IPS-18c (cell line): ENCODE measurements around the gene ITGAD.

Experiments
- H3K4me3 ChIP-seq: 2 replicates; pipeline ENCODE4 v1.7.0; 2013; ENCODE audit warnings: low read depth, mild to moderate bottlenecking, low read length, moderate library complexity; ENCODE audit not compliant: insufficient read depth
- H3K9me3 ChIP-seq: one replicate; pipeline ENCODE4 v1.6.1; 2013; ENCODE audit warnings: mild to moderate bottlenecking, low read length, moderate library complexity; ENCODE audit not compliant: control insufficient read depth, insufficient read depth

ITGAD gene

DNA sequence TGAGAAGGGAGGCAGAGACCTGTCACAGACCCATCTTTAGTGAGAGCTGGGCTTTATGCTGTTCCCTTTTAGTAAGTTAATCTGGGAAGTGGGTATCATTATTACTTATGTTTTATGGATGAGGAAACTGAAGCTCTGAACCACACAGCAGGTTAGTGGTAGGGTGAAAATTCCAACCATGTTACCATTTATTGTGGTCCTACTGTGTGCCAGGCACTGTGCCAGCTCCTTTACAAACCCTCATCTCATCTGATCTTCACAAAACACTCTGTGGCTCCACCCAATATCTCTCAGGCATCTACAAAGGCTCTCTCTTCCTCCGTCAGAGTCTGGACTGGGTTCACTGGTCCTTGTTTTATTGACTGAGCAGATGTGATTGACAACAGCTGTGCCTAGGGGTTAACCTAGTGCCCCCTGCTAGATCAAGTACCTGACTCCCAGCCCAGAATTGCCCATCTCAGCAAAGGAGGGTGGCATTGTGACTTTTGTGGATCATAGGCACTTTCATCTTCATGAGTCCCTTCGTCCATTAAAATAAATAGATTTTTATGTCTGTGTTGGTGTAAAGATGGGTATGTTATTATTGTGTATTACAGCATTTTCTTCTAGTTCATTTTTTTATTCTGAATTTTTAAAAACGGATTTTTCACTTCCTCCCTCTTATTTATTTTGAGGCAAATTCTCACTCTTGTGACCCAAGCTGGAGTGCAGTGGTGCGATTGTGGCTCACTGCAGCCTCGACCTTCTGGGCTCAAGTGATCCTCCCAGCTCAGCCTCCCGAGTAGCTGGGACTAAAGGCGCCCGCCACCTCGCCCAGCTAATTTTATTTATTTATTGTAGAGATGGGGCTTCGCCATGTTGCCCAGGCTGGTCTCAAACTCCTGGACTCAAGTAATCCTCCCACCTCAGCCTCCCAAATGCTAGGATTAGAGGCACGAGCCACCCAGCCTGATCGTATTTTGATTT is 81.9 kb downstream of the ITGAD start:
- no peak overlapping the region for H3K4me3 ChIP-seq
- H3K9me3 ChIP-seq, result peaks cover 2% of the 10 kb centered on the region

DNA sequence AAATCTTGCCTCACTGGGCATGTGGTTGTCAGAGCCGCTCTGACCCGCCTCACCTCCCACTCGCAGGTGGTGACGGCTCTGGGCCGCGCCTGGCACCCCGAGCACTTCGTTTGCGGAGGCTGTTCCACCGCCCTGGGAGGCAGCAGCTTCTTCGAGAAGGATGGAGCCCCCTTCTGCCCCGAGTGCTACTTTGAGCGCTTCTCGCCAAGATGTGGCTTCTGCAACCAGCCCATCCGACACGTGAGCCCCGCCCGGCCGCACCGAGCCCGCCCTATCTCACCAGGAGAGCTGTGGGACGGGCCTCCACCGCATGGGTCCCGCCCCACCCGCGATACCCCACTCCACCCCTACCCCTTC is 82.8 kb downstream of the ITGAD start:
- Histone ChIP-seq H3K9me3 (peaks cover 2% of the 10 kb centered on the region), H3K4me3 (peak overlapping the region; percentile 61; the same call in 1 of the 2 replicates)
